Mucosa of descending colon (tissue), 3 donors: Measurements from ENCODE around the gene CTCFL. TPM values are rescaled to one million over a fixed set of nuclear protein-coding genes. Genes with fewer than 3 reads are reported as not detected.

Experiments used
- ATAC-seq: fragments of 200-7000 bp; cut with Tn5 transposase; one replicate; pipeline ENCODE4 v1.9.1; 2020; ENCODE audit warnings: mild to moderate bottlenecking, moderate library complexity
- DNase-seq, 3 donors: peaks; one replicate each; pipeline ENCODE4 v3.0.0-alpha.2; 2020
- H3K36me3 ChIP-seq: fragments of 200-600 bp; one replicate; pipeline ENCODE4 v1.8.0; 2021; ENCODE audit warnings: low read depth, mild to moderate bottlenecking
- H3K4me1 ChIP-seq: fragments of 200-600 bp; one replicate; pipeline ENCODE4 v1.8.0; 2021; ENCODE audit warnings: low read depth, mild to moderate bottlenecking
- H3K4me3 ChIP-seq: fragments of 200-600 bp; one replicate; pipeline ENCODE4 v1.8.0; 2021; ENCODE audit warnings: mild to moderate bottlenecking
- H3K9me3 ChIP-seq: fragments of 200-600 bp; one replicate; pipeline ENCODE4 v1.8.0; 2021; ENCODE audit warnings: mild to moderate bottlenecking
- CTCF ChIP-seq: fragments of 200-600 bp; IDR thresholded peaks from one replicate; pipeline ENCODE4 v1.8.0; 2022; ENCODE audit warnings: antibody characterized with exemption, mild to moderate bottlenecking
- intact Hi-C, 2 donors: fragments of 100-400 bp; cut with DNase I in 1 of 2; cut with micrococcal nuclease in 1 of 2; formaldehyde crosslinking; loops; one replicate each; pipeline versions ENCODE4 v1.11.0 to v1.11.1; 2022; cut with DNase I, micrococcal nuclease
- total RNA-seq, 3 donors: library from RNA; stranded (reverse); fragmentation: NEBNext Ultra II Directional in 2 of 3; extraction: Animal tissue kit (Norgen Biotek cat#: 25700) in 2 of 3; gene quantifications; one replicate each; pipeline versions ENCODE4 v1.2.1 to v1.2.4, GENCODE V29; 2021 to 2023
- donor health status: DM: no; HTN: no; CAD: no; lungs with moderate emphysema.
- donor health status: DM: no; HTN: no; CAD: no.
- donor health status: DM: no; HTN: yes; CAD: no.

CTCFL gene
- total RNA-seq, 3 donors from 2014 or later, result not detected

- TF ChIP-seq CTCF, result no peak
- H3K36me3 ChIP-seq, result no peaks in the 10 kb centered on the region
- DNase-seq (no peak), ATAC-seq (peak; percentile 47)
- H3K4me3 ChIP-seq, result no peak overlapping the region
- no peaks in the 10 kb centered on the region for H3K9me3 ChIP-seq
- H3K4me1 ChIP-seq, result no peaks in the 10 kb centered on the region
- intact Hi-C loops, result no loop called here
Observed at GRCh38 chr20:57480444-57481160, 44.3 kb downstream of the CTCFL start.

GRCh38 chr20:57479196-57479595, 45.7 kb downstream of the CTCFL start:
- DNase-seq, result no peak
- intact Hi-C loops, result no loop called here
- no peaks in the 10 kb centered on the region for H3K36me3 ChIP-seq
- H3K4me3 ChIP-seq, result no peak overlapping the region
- no peaks in the 10 kb centered on the region for H3K4me1 ChIP-seq
- no peak for TF ChIP-seq CTCF
- no peaks in the 10 kb centered on the region for H3K9me3 ChIP-seq
- no peak for ATAC-seq

- no peak for ATAC-seq
- intact Hi-C loops, result no loop called here
- no peak for TF ChIP-seq CTCF
Observed at GRCh38 chr20:57478176-57478575, 46.8 kb downstream of the CTCFL start.

GRCh38 chr20:57476641-57477461, 48.1 kb downstream of the CTCFL start:
- no peaks in the 10 kb centered on the region for H3K4me1 ChIP-seq
- ATAC-seq, result no peak
- H3K4me3 ChIP-seq, result no peak overlapping the region
- intact Hi-C loops, result no loop called here
- no peaks in the 10 kb centered on the region for H3K36me3 ChIP-seq
- no peaks in the 10 kb centered on the region for H3K9me3 ChIP-seq
- DNase-seq, result no peak
- no peak for TF ChIP-seq CTCF

More at GRCh38 chr20:57478176-57478575, 46.8 kb downstream of the CTCFL start:
- no peaks in the 10 kb centered on the region for H3K4me1 ChIP-seq
- no peak overlapping the region for H3K4me3 ChIP-seq
- no peak for DNase-seq
- no peaks in the 10 kb centered on the region for H3K9me3 ChIP-seq
- no peaks in the 10 kb centered on the region for H3K36me3 ChIP-seq

GRCh38 chr20:57476084-57476526, 48.8 kb downstream of the CTCFL start:
- no peaks in the 10 kb centered on the region for H3K9me3 ChIP-seq
- ATAC-seq (peak; percentile 25), DNase-seq (no peak)
- H3K4me3 ChIP-seq, result no peak overlapping the region
- no peaks in the 10 kb centered on the region for H3K4me1 ChIP-seq
- TF ChIP-seq CTCF, result no peak
- H3K36me3 ChIP-seq, result no peaks in the 10 kb centered on the region
- intact Hi-C loops, result no loop called here
